ENCODE results near the gene SERGEF. TPM values are rescaled to one million over a fixed set of nuclear protein-coding genes. Genes with fewer than 3 reads are reported as not detected.

The SERGEF gene
- total and polyA plus RNA-seq, 4 donors, result 12.0 to 17.9 (median 13.4) TPM

- no peaks in the 10 kb centered on the region for H3K27me3 ChIP-seq (ENCODE audit: control insufficient read depth in 4 of 4, insufficient read depth in 4 of 4, low read length in 3 of 4)
- H3K9ac ChIP-seq (ENCODE audit: low read depth in 1 of 2, low read length in 2 of 2), result no peak overlapping the region
- H3K4me3 ChIP-seq (ENCODE audit: low read depth in 1 of 3, low read length in 3 of 3), result no peak overlapping the region
- H3K9me3 ChIP-seq (ENCODE audit: control insufficient read depth in 4 of 4, low read length in 3 of 4), result no peaks in the 10 kb centered on the region
- DNase-seq (ENCODE audit: low spot score), result no peak
- WGBS, result 79% methylated on average over 7 of the region's 7 CpGs
- TF ChIP-seq REST (IDR thresholded peaks at IDR 0.05), result no peak
- TF ChIP-seq JUND (IDR thresholded peaks at IDR 0.05), result no peak
- TF ChIP-seq CTCF (IDR thresholded peaks at IDR 0.05; ENCODE audit: low read depth, low read length, missing input control), result no peak
- no peak for TF ChIP-seq RXRA (IDR thresholded peaks at IDR 0.05)
- H3K27ac ChIP-seq (ENCODE audit: low read depth in 1 of 2, low read length in 2 of 2), result no peak overlapping the region
- H3K4me1 ChIP-seq (ENCODE audit: control insufficient read depth in 4 of 4, insufficient read depth in 4 of 4, low read length in 3 of 4), result peaks cover 1 to 22% (median 19%) of the 10 kb centered on the region in 4 donors
- no peaks in the 10 kb centered on the region for H3K36me3 ChIP-seq (ENCODE audit: control insufficient read depth in 4 of 4, insufficient read depth in 3 of 4, low read depth in 1 of 4, low read length in 3 of 4)
Observed at GRCh38 chr11:17752144-17752543, 260.7 kb downstream of the SERGEF start.

GRCh38 chr11:17751558-17751957, 261.3 kb downstream of the SERGEF start:
- DNase-seq (ENCODE audit: low spot score), result no peak
- no peak overlapping the region for H3K9ac ChIP-seq (ENCODE audit: low read depth in 1 of 2, low read length in 2 of 2)
- no peak overlapping the region for H3K4me3 ChIP-seq (ENCODE audit: low read depth in 1 of 3, low read length in 3 of 3)
- no peaks in the 10 kb centered on the region for H3K9me3 ChIP-seq (ENCODE audit: control insufficient read depth in 4 of 4, low read length in 3 of 4)
- H3K27ac ChIP-seq (ENCODE audit: low read depth in 1 of 2, low read length in 2 of 2), result no peak overlapping the region
- peaks cover 1 to 22% (median 19%) of the 10 kb centered on the region in 4 donors for H3K4me1 ChIP-seq (ENCODE audit: control insufficient read depth in 4 of 4, insufficient read depth in 4 of 4, low read length in 3 of 4)
- no peaks in the 10 kb centered on the region for H3K36me3 ChIP-seq (ENCODE audit: control insufficient read depth in 4 of 4, insufficient read depth in 3 of 4, low read depth in 1 of 4, low read length in 3 of 4)
- no peaks in the 10 kb centered on the region for H3K27me3 ChIP-seq (ENCODE audit: control insufficient read depth in 4 of 4, insufficient read depth in 4 of 4, low read length in 3 of 4)
- 50% methylated on average over 2 of the region's 2 CpGs for WGBS
- no peak for TF ChIP-seq MAX (IDR thresholded peaks at IDR 0.05)
- TF ChIP-seq SP1 (IDR thresholded peaks at IDR 0.05), result no peak
- no peak for TF ChIP-seq GABPA (IDR thresholded peaks at IDR 0.05 in 1 of 2, conservative IDR thresholded peaks at IDR 0.05 in 1 of 2)
- TF ChIP-seq HNF4G (IDR thresholded peaks at IDR 0.05), result no peak
- no peak for TF ChIP-seq JUND (IDR thresholded peaks at IDR 0.05)
- TF ChIP-seq EGR1 (IDR thresholded peaks at IDR 0.05; ENCODE audit: low read depth in 2 of 2), result no peak
- TF ChIP-seq NR2F2 (IDR thresholded peaks at IDR 0.05), result no peak
- no peak for TF ChIP-seq FOXA2 (IDR thresholded peaks at IDR 0.05)
- TF ChIP-seq HNF4A (conservative IDR thresholded peaks at IDR 0.05), result no peak

- DNase-seq (ENCODE audit: low spot score), result no peak
- Histone ChIP-seq H3K36me3 (ENCODE audit: control insufficient read depth in 4 of 4, insufficient read depth in 3 of 4, low read depth in 1 of 4, low read length in 3 of 4) (no peaks in the 10 kb centered on the region), H3K9me3 (ENCODE audit: control insufficient read depth in 4 of 4, low read length in 3 of 4) (no peaks in the 10 kb centered on the region), H3K9ac (ENCODE audit: low read depth in 1 of 2, low read length in 2 of 2) (no peak overlapping the region), H3K4me3 (ENCODE audit: low read depth in 1 of 3, low read length in 3 of 3) (no peak overlapping the region), H3K27ac (ENCODE audit: low read depth in 1 of 2, low read length in 2 of 2) (no peak overlapping the region), H3K4me1 (ENCODE audit: control insufficient read depth in 4 of 4, insufficient read depth in 4 of 4, low read length in 3 of 4) (peaks cover 1 to 22% (median 19%) of the 10 kb centered on the region in 4 donors), H3K27me3 (ENCODE audit: control insufficient read depth in 4 of 4, insufficient read depth in 4 of 4, low read length in 3 of 4) (no peaks in the 10 kb centered on the region)
- peak; percentile 28 for TF ChIP-seq REST (IDR thresholded peaks at IDR 0.05)
- TF ChIP-seq RXRA (IDR thresholded peaks at IDR 0.05), result peak; percentile 40 to 63
- peak; percentile 92 to 94 for TF ChIP-seq HNF4A (conservative IDR thresholded peaks at IDR 0.05)
- TF ChIP-seq FOXA2 (IDR thresholded peaks at IDR 0.05), result no peak
- TF ChIP-seq SP1 (IDR thresholded peaks at IDR 0.05), result peak; percentile 25
- TF ChIP-seq HNF4G (IDR thresholded peaks at IDR 0.05), result peak; percentile 81
- no peak for TF ChIP-seq FOXA1 (IDR thresholded peaks at IDR 0.05)
- TF ChIP-seq ATF3 (IDR thresholded peaks at IDR 0.05), result no peak
- 43% methylated on average over 2 of the region's 2 CpGs for WGBS
Observed at GRCh38 chr11:17750801-17751165, 262.1 kb downstream of the SERGEF start.
